Endothelial cell of umbilical vein (primary cell): ENCODE data around the gene TRIML1. TPM values are rescaled to one million over a fixed set of nuclear protein-coding genes. Genes with fewer than 3 reads are reported as not detected.

Source experiments
- BruUV-seq: library from RNA; stranded (reverse); fragments of 400-500 nt; replicated peaks from 2 replicates; lab custom pipeline; 2021; lab: Mats Ljungman, UMichigan
- CTCF ChIA-PET: fragments of 300-600, 350-600 bp; sonication (Branson Sonifier 250); formaldehyde crosslinking; loops from one replicate; lab custom pipeline; 2021; ENCODE audit warnings: antibody characterized with exemption, inconsistent platforms; lab: Charles Lee
- POLR2A ChIA-PET: fragments of 300-600, 350-600 bp; sonication (Branson Sonifier 250); formaldehyde crosslinking; loops from one replicate; lab custom pipeline; 2021; ENCODE audit warnings: antibody characterized with exemption, inconsistent platforms; lab: Charles Lee
- DNase-seq: peaks from one replicate; pipeline ENCODE4 v3.0.0-alpha.2; 2011; ENCODE audit warnings: low read depth, low spot score
- FAIRE-seq: peaks from 2 replicates; lab custom pipeline; 2011; peaks lifted over from hg19 to GRCh38; lab: Jason Lieb, UNC
- H2AFZ ChIP-seq: 2 replicates; pipeline ENCODE4 v1.6.0; 2012; ENCODE audit warnings: low read depth, low read length, control low read depth, inconsistent platforms
- H3K27ac ChIP-seq: 2 replicates; pipeline ENCODE4 v1.5.1; 2011; ENCODE audit warnings: low read depth, mild to moderate bottlenecking, control low read depth, low read length, moderate library complexity; ENCODE audit not compliant: insufficient read depth
- H3K27me3 ChIP-seq, 2 experiments: 2 replicates each; pipeline versions ENCODE4 v1.6.0 to v1.6.1; 2011; ENCODE audit warnings: low read length in 2 of 2, mixed read lengths in 1 of 2; ENCODE audit not compliant: control insufficient read depth in 2 of 2, insufficient read depth in 2 of 2
- H3K36me3 ChIP-seq, 2 experiments: 2 replicates in 1 of 2; 3 replicates in 1 of 2; pipeline ENCODE4 v1.5.1; 2011; ENCODE audit warnings: low read length in 2 of 2, mild to moderate bottlenecking in 1 of 2, moderate library complexity in 1 of 2; ENCODE audit not compliant: control insufficient read depth in 2 of 2, insufficient read depth in 2 of 2; ENCODE audit errors: extremely low read depth in 1 of 2
- H3K4me1 ChIP-seq: 3 replicates; pipeline ENCODE4 v1.5.1; 2011; ENCODE audit warnings: mild to moderate bottlenecking, low read length; ENCODE audit not compliant: control insufficient read depth, insufficient read depth; ENCODE audit errors: extremely low read depth
- H3K4me2 ChIP-seq: 2 replicates; pipeline ENCODE4 v1.6.1; 2011; ENCODE audit warnings: low read length, control low read depth, mixed read lengths; ENCODE audit not compliant: insufficient read depth
- H3K4me3 ChIP-seq, 3 experiments: fragments of 200-600 bp in 1 of 3; sonication (generic), shearing (Covaris generic) in 1 of 3; replicated peaks in 1 of 3; 2 replicates each; pipeline ENCODE4 v1.5.1; 2011 to 2016; ENCODE audit warnings: control low read depth in 3 of 3, low read length in 3 of 3, mild to moderate bottlenecking in 2 of 3, inconsistent platforms in 1 of 3, low read depth in 1 of 3, moderate library complexity in 1 of 3; ENCODE audit not compliant: insufficient read depth in 1 of 3
- H3K79me2 ChIP-seq: 2 replicates; pipeline ENCODE4 v1.6.0; 2012; ENCODE audit warnings: low read length, inconsistent platforms; ENCODE audit not compliant: control insufficient read depth, insufficient read depth
- H3K9ac ChIP-seq: replicated peaks from 2 replicates; pipeline ENCODE3; 2011; ENCODE audit warnings: low read length, control low read depth; ENCODE audit not compliant: insufficient read depth; ENCODE audit errors: extremely low read depth
- H3K9me1 ChIP-seq: replicated peaks from 3 replicates; pipeline ENCODE4 v1.6.0; 2011; ENCODE audit warnings: mild to moderate bottlenecking, low read length; ENCODE audit not compliant: control insufficient read depth, insufficient read depth; ENCODE audit errors: extremely low read depth
- H3K9me3 ChIP-seq: replicated peaks from 2 replicates; pipeline ENCODE4 v1.5.1; 2012; ENCODE audit warnings: low read length, inconsistent platforms; ENCODE audit not compliant: control insufficient read depth, insufficient read depth
- H4K20me1 ChIP-seq: replicated peaks from 2 replicates; pipeline ENCODE3; 2011; ENCODE audit warnings: mild to moderate bottlenecking, low read length; ENCODE audit not compliant: control insufficient read depth, insufficient read depth; ENCODE audit errors: extremely low read depth
- EZH2 ChIP-seq: IDR thresholded peaks from 2 replicates; pipeline ENCODE4 v1.6.1; 2012; ENCODE audit warnings: borderline replicate concordance, low read depth, mild to moderate bottlenecking, moderate library complexity, low read length, inconsistent platforms; ENCODE audit not compliant: severe bottlenecking
- FOS ChIP-seq: IDR thresholded peaks from 2 replicates; pipeline ENCODE4 v1.6.1; 2011; ENCODE audit warnings: mild to moderate bottlenecking, low read length, moderate library complexity, borderline replicate concordance; ENCODE audit not compliant: insufficient read depth
- GATA2 ChIP-seq: IDR thresholded peaks from 2 replicates; pipeline ENCODE4 v1.7.0; 2011; ENCODE audit warnings: low read depth, mild to moderate bottlenecking, moderate library complexity, mixed read lengths, low read length; ENCODE audit not compliant: insufficient read length, insufficient read depth
- MYC ChIP-seq: IDR thresholded peaks from one replicate; pipeline ENCODE4 v1.6.1; 2011; ENCODE audit warnings: mild to moderate bottlenecking, low read depth, low read length
- POLR2A ChIP-seq: IDR thresholded peaks from 2 replicates; pipeline ENCODE4 v1.6.1; 2012; ENCODE audit warnings: low read depth, mild to moderate bottlenecking, control low read depth, low read length
- dilution Hi-C: fragments of 300-500 bp; cut with MboI; formaldehyde crosslinking; loops from one replicate; pipeline ENCODE4 v1.15.0; 2019; ENCODE audit warnings: low sequenced_read_pairs; ENCODE audit not compliant: extremely low pct_ligation_motif_present
- intact Hi-C: fragments of 100-400 bp; cut with micrococcal nuclease; formaldehyde crosslinking; loops from one replicate; pipeline ENCODE4 v1.10.0; 2022
- polyA plus RNA-seq, 4 experiments: library from polyadenylated mRNA; depleted of rRNA in 3 of 4; stranded (reverse) in 3 of 4; unstranded in 1 of 4; fragments of >200 nt; gene quantifications; 2 replicates each; pipeline versions ENCODE4 v1.2.1 to v1.2.3, GENCODE V29; 2011 to 2012; ENCODE audit warnings: missing spikeins in 1 of 4
- total RNA-seq: library from RNA; stranded (reverse); gene quantifications from 2 replicates; pipeline ENCODE4 v1.2.3, GENCODE V29; 2021
- TF ChIP-seq, protein P1 (sequence below): IDR thresholded peaks from 2 replicates; pipeline ENCODE4 v1.6.1; 2011; ENCODE audit not compliant: insufficient read depth, insufficient read length
- TF ChIP-seq, protein P2 (sequence below), 2 donors: IDR thresholded peaks; 1 replicate in 1 of 2; 2 replicates in 1 of 2; pipeline ENCODE4 v1.5.1; 2011; ENCODE audit warnings: low read length in 2 of 2, mild to moderate bottlenecking in 2 of 2, moderate library complexity in 2 of 2, control low read depth in 1 of 2, inconsistent platforms in 1 of 2, low read depth in 1 of 2; ENCODE audit not compliant: insufficient read depth in 1 of 2; ENCODE audit errors: extremely low read depth in 1 of 2

The TRIML1 gene
- total and polyA plus RNA-seq, 2 donors (not counting 3 experiments of a cell fraction or from before 2014, with no cell fraction given) = not detected

DNA sequence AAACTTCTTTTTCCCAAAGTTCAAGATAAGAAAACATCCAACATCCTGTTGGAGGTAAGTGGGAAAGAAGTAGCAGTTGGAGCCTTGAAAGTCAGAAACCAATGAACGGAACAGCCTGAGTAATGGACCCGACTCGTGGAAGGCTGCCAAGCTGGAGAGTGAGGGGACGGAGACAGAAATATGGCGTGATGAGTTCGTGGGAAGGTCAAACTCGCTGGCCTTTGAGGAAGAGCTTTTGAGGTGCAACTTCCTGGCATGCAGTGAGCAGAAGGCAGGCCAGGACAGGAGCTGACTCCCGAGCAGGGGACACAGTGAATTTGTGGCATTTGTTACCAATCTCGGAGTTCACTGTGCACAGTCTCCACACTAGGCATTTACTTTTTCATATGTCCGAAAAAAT is 1.0 kb upstream of the TRIML1 start:
- no peak overlapping the region for H3K4me2 ChIP-seq
- no peaks in the 10 kb centered on the region for H3K9me1 ChIP-seq
- H2AFZ ChIP-seq = no peak overlapping the region
- no peaks in the 10 kb centered on the region for H3K36me3 ChIP-seq
- H3K4me3 ChIP-seq = no peak overlapping the region
- TF ChIP-seq POLR2A = no peak
- no peak for TF ChIP-seq MYC
- no peak for TF ChIP-seq FOS
- TF ChIP-seq, protein P1, sequence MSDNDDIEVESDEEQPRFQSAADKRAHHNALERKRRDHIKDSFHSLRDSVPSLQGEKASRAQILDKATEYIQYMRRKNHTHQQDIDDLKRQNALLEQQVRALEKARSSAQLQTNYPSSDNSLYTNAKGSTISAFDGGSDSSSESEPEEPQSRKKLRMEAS = no peak
- TF ChIP-seq, protein P2, sequence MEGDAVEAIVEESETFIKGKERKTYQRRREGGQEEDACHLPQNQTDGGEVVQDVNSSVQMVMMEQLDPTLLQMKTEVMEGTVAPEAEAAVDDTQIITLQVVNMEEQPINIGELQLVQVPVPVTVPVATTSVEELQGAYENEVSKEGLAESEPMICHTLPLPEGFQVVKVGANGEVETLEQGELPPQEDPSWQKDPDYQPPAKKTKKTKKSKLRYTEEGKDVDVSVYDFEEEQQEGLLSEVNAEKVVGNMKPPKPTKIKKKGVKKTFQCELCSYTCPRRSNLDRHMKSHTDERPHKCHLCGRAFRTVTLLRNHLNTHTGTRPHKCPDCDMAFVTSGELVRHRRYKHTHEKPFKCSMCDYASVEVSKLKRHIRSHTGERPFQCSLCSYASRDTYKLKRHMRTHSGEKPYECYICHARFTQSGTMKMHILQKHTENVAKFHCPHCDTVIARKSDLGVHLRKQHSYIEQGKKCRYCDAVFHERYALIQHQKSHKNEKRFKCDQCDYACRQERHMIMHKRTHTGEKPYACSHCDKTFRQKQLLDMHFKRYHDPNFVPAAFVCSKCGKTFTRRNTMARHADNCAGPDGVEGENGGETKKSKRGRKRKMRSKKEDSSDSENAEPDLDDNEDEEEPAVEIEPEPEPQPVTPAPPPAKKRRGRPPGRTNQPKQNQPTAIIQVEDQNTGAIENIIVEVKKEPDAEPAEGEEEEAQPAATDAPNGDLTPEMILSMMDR (IDR thresholded peaks at IDR 0.05; ENCODE audit: extremely low read depth in 1 of 2, insufficient read depth in 1 of 2, low read depth in 1 of 2, low read length in 2 of 2) = no peak
- no peak for TF ChIP-seq EZH2
- TF ChIP-seq GATA2 = no peak
- H3K79me2 ChIP-seq = no peaks in the 10 kb centered on the region
- no peaks in the 10 kb centered on the region for H3K27me3 ChIP-seq
- DNase-seq = no peak
- intact Hi-C loops = no loop called here
- no peak overlapping the region for H3K9ac ChIP-seq
- FAIRE-seq = no peak
- H3K27ac ChIP-seq = no peak overlapping the region
- no peaks in the 10 kb centered on the region for H3K4me1 ChIP-seq
- dilution Hi-C loops = no loop called here
- no TSS peak for BruUV-seq
- ChIA-PET CTCF (no interaction called here), POLR2A (no interaction called here)
- peaks cover 4% of the 10 kb centered on the region for H3K9me3 ChIP-seq
- no peaks in the 10 kb centered on the region for H4K20me1 ChIP-seq
